Activated naive CD4-positive, alpha-beta T cell treated with anti-CD3 and anti-CD28 coated beads, Interleukin-2, amount 50 U/mL, for 16 hours (primary cell): Measurements from ENCODE around the gene AVPR1A.
"Not testable (repeated sequence)": the region's sequence is repeated elsewhere in the genome, so short reads cannot be mapped to it uniquely, and the experiment has no call there.

Source experiments
- DNase-seq: peaks from one replicate; pipeline ENCODE4 v3.0.0-alpha.2; 2020

AVPR1A gene

GRCh38 chr12:63150713-63151622 lies at the start of gene AVPR1A:
AVPR1A (minus strand) TSS chr12:63151201; CDS start chr12:63150836, 365 bp downstream.
- DNase-seq = no peak

- no peak for DNase-seq
Measured at GRCh38 chr12:63196168-63196567, 45.2 kb upstream of the AVPR1A start.

- DNase-seq = no peak
Measured at GRCh38 chr12:63179224-63179623, 28.2 kb upstream of the AVPR1A start.

- DNase-seq = no peak
Measured at GRCh38 chr12:63170321-63170720, 19.3 kb upstream of the AVPR1A start.

- DNase-seq = not testable (repeated sequence)
Measured at GRCh38 chr12:63167741-63168140, 16.7 kb upstream of the AVPR1A start.

GRCh38 chr12:63164911-63165310 lies 13.9 kb upstream of the AVPR1A start:
- no peak for DNase-seq

- no peak for DNase-seq
Measured at GRCh38 chr12:63163541-63163940, 12.5 kb upstream of the AVPR1A start.

- DNase-seq = no peak
Measured at GRCh38 chr12:63155375-63155774, 4.4 kb upstream of the AVPR1A start.

- DNase-seq = no peak
Measured at GRCh38 chr12:63154560-63154959, 3.6 kb upstream of the AVPR1A start.

- no peak for DNase-seq
Measured at GRCh38 chr12:63152321-63152700, 1.3 kb upstream of the AVPR1A start.

- DNase-seq = no peak
Measured at GRCh38 chr12:63151623-63152320, 771 bp upstream of the AVPR1A start.

GRCh38 chr12:63149909-63150712 lies 890 bp downstream of the AVPR1A start:
- no peak for DNase-seq

- DNase-seq = no peak
Measured at GRCh38 chr12:63144556-63144955, 6.4 kb downstream of the AVPR1A start.

- DNase-seq = no peak
Measured at GRCh38 chr12:63138488-63138887, 12.5 kb downstream of the AVPR1A start.

GRCh38 chr12:63133981-63134380 lies 17.0 kb downstream of the AVPR1A start:
- no peak for DNase-seq

GRCh38 chr12:63132201-63132600 lies 18.8 kb downstream of the AVPR1A start:
- DNase-seq = no peak

GRCh38 chr12:63129927-63130326 lies 21.1 kb downstream of the AVPR1A start:
- no peak for DNase-seq

GRCh38 chr12:63124778-63125177 lies 26.2 kb downstream of the AVPR1A start:
- no peak for DNase-seq

GRCh38 chr12:63103494-63104131 lies 47.4 kb downstream of the AVPR1A start:
- DNase-seq = no peak

GRCh38 chr12:63101920-63102319 lies 49.1 kb downstream of the AVPR1A start:
- no peak for DNase-seq

GRCh38 chr12:63098851-63099250 lies 52.1 kb downstream of the AVPR1A start:
- DNase-seq = no peak

- no peak for DNase-seq
Measured at GRCh38 chr12:63095369-63095980, 55.5 kb downstream of the AVPR1A start.
